Activated CD4-positive, CD25-positive, alpha-beta regulatory T cell (primary cell): ENCODE data around the gene MAEA.
"Not testable (repeated sequence)": the region's sequence is repeated elsewhere in the genome, so short reads cannot be mapped to it uniquely, and the experiment has no call there.

ENCODE experiments used
- DNase-seq, 4 experiments: peaks; one replicate each; lab custom pipeline; 2025; lab: John Stamatoyannopoulos, UW

Gene MAEA

DNA sequence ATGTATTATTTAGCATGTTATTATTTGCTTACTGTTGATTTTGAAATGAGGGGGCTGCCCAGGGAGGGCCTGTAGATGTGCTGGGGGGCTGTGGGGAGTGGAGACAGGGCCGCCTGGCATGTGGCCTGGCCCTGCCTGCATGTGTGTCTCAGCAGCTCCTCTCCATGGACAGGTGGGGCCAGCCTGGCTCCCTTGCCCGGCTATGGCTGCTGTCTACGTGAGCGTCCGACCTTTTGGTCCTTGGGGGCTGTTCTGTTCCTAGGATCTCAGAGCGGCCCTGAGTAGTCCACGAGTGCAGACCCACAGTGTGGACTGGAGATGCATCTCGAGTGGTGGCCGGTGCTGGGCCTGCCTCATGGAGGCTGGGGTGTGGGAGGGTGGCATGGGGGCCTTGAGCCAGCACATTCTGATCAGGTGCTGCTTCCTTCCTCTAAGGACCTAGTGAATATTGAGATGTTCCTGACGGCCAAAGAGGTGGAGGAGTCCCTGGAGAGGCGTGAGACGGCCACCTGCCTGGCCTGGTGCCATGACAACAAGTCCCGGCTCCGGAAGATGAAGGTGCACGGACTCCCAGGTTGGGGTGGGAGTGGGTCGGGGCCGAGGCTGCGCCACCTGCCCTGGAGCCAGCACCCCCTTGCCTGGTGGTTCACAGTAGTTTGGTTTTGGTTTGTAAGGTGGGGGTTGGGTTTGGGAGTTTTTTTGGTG is 32.4 kb downstream of the MAEA start:
- DNase-seq = no peak

DNA sequence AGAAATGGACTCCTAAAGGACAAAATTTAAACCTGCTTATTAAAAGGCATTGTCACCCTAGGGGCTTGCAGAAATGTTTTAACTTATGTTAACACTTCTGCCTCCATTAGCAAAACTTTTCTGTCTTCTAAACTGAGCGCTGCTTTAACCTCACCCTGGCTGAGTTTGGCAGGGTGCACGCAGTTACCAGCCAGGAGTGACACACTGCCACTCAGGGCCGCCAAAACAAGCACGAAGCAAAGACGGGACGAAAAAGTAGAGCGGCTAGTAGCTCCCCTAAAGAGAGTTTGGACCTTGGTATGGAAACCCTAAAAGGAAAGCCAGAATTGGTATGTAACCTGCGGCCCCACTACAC is 33.6 kb downstream of the MAEA start:
- DNase-seq = no peak

DNA sequence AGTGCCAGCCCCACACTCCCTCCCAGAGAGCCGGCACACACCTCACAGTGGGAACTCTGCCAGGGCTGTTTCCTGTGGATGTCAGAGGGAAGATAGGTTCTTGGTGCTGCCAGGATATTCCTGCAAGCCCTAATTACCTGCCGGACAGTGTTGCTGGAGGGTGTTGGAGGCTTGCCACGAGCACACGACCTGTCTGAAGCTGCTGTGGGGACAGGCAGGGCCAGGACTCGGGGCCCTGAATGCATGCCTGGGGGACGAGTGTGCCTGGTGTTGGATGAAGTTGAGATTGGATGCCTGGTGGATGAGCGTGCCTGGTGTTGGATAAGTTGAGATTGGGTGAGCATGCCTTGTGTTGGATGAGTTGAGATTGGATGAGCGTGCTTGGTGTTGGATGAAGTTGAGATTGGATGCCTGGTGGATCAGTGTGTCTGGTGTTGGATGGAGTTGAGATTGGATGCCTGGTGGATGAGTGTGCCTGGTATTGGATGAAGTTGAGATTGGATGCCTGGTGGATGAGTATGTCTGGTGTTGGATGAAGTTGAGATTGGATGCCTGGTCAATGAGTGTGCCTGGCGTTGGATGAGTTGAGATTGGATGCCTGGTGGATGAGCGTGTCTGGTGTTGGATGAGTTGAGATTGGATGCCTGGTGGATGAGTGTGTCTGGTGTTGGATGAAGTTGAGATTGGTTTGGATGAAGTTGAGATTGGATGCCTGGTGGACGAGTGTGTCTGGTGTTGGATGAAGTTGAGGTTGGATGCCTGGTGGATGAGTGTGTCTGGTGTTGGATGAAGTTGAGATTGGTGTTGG is 34.1 kb downstream of the MAEA start:
- DNase-seq = no peak

DNA sequence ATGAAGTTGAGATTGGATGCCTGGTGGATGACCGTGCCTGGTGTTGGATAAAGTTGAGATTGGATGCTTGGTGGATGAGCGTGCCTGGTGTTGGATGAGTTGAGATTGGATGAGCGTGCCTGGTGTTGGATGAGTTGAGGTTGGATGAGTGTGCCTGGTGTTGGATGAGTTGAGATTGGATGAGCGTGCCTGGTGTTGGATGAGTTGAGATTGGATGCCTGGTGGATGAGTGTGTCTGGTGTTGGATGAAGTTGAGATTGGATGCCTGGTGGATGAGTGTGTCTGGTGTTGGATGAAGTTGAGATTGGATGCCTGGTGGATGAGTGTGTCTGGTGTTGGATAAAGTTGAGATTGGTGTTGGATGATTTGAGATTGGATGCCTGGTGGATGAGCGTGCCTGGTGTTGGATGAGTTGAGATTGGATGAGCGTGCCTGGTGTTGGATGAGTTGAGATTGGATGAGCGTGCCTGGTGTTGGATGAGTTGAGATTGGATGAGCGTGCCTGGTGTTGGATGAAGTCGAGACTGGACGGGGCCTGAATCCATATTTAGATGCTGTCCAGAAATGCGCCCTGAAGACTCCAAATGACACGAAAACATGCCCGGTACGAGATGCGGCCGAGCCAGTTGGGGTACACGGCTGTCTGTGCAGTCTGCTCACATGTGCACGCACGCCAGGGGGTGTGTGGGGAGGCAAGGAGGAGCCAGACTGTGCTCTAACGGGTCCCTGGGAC is 34.9 kb downstream of the MAEA start:
- DNase-seq = not testable (repeated sequence)

DNA sequence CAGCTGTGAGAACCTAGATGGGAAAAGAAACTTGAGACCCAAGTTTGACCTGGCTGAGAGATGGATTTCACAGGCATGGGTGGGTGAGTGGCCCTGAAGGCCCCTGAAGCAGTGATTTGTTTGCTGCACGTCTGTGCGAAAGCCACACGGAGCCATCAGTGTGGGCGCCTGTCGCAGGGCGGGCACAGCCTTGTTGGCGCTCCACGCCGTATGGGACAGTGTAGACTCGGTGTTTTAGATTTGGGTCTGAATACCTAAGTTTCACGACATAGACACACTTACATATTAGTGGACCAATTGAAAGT is 35.4 kb downstream of the MAEA start:
- DNase-seq = no peak

DNA sequence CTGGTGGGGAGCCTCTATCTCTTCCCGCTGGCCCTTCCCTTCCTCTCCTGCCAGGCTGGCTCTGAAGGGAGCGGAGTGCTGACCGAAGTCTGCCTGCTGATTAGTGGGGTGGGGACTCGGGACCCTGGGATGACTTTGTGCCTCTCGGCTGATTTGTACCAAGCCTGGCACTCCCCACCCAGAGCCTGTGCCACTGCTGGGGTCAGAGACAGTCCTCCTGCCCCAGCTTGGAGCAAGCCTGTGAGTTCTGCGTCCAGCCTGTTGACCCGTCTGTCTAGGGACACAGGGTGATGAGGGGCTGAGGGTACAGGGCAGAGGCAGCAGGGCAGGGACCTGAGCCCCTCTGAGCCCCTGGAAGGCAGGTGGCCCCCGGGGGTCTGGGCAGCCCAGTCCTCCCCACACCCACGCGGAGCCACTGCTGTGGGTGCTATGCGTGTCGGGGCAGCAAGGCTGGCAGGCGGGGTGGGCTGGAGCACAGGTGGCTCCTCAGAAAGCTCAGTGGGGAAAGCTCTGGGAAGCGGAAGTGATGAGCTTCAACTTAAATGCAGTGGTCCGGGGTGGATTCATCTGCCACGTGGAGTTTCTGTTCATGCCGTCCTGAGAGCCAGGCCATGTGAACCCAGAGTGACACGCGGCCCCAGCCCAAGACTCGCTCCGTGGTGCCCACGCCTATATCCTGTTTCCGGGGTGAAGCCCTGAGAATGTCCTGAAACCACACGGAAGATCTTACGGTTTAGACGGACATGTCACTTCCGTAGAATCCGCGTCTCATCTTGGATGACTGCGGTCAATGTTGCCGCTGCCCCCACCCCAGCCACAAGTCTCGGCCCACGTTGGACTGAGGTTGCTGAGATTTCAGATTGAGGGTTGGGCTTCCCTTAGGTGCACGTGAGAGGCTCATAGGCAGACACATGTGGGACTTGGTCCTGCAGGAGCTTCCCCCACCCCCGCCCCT is 36.3 kb downstream of the MAEA start:
- DNase-seq = no peak

DNA sequence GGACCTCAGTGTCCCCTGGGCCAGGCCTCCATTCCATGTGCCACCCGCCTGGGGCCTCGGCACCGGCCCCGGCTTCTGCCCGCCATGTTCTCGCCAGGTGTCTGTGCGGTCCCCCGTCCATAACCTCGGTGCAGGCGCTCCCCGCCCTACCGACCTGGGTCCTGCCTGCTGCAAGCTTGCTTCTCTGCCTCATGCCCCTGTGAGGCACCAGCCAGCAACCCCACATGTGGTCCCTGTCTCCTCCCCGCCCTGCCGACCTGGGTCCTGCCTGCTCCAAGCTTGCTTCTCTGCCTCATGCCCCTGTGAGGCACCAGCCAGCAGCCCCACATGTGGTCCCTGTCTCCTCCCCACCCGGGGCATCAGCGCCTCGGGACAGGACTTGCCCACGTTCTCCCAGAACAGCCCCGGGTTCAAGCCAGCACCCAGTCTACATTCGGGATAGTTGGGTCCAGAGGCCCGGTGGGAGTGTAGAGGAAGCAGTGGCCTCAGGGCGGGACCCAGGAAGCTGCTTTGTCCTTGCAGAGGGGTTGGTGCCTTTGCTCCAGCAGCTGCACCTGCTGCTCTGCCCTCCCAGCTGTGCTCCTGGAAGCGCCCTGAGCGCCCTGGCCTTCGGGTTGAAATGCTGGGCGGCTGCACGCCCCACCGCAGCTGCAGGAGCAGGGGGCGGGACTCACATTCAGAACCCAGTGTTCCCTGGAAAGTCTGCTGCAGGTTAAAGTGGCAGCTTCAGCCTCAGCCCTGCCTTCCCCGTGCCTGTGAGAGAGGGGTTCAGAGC is 37.2 kb downstream of the MAEA start:
- no peak for DNase-seq

DNA sequence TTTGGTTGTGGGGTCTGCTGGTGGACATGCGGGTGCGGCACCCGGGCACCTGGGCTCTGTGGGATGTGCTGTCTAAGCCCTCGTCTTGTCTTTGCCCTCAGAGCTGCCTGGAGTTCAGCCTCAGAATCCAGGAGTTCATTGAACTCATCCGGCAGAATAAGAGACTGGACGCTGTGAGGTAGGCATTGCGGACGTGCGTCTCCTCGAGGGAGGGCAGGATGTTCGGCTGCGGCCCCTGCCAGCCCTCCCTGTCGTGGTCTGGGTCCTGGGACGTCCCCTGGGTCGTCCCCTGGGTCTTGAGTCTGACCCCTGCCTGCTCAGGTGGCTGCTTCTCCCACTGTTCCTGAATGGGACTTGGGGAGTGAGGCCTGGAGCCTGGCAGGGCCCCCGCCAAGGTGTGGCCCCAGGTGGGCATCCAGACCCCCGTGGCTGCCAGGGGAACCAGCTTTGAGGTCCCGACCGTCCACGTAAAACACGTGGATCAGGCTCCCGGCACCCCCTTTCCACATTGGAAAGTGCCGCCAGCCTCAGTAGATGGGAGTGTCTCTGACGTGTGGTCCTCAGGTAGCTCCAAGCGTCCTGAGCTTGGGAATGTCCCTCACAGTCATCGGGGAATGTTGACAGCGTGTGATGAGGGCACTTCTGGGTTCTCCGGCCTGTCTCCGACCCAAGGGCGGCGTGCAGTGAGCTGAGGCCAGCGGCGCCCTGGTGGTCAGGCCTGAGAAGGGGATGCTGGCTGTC is 38.0 kb downstream of the MAEA start:
- no peak for DNase-seq

DNA sequence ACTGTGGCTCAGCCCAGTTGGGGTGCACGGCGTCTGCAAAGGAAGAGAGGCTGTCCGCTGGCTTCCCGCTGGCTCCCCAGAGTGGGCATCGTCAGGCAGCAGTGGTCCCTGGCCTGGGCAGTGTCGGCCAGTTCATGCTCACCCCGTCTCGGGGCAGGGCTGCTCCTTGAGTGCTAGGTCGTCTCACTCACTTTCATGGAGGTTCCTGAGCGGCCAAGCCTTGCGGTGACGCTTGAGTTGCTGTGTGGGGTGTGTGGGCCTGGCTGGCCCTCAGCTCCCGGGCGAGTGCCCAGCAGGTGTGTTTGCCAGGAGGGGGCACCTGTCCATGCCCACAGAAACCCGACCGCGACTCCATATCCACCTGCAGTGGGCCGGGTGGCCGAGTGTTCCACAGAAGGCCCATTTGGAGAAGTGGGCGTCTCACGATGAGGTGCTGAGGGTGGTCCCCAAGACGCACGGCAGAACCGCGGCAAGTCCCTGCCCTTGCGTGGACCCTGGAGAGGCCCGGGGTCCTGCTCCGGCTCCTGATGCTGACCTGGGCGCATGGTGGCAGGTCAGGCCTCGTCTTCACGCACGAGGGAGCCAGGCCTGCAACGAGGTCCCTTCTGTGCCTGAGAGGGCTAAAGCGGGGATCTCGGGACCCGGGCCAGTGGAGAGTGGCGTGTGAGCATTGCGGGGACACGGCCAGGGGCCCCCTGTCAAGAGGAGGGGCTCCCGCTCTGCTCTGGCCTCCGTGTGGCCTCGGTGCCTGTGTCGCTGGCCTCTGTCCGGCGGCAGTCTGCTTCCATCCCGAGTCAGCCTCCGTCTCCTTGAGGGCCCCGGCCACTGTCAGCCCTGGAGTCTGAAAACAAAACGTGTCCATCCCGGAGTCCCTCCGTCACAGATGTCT is 38.8 kb downstream of the MAEA start:
- DNase-seq = no peak

DNA sequence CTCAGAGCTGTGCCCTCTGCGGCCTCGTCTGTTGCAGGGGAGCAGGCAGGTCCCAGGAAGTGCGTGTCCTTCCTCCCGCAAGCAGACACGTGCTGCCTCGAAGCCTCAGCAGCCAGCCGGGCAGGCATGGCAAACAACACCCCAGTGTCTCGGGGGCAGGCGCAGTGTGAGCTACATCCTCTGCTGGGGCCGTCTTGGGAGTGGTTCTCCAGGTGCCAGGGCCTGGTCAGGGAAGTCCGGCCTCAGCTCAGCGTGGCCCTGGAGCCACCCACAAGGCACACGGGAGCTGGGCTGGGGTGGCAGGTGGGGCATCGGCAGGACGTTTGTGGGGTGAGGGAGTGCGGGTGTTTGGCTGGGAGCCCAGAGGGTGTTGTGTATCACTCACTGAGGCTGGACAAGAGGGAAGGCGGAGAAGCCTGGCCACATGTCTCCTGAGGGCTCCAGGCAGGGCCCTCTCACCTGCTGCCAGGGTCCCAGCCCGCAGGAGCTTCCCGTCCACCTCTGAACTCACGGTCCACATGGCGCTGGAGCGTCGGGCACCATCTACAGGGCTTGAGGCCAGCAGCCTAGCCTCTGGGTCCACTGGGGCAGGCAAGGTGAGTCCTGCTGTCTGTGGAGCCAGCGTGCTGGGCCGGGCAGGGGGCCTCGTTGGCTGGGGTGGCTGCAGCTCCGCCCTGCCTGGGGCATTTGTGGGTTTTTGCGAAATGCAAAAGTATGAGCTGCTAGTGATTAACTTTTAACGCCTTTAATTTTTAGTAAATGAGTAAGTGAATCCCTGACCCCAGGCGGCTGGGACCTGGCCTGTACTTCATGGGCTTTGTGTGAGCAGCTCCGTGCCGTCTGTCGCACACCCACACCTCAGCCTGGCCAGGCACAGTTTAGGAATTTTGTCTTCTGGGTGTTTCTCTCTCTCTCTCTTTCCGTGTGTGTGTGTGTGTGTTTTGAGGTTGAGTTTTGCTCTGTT is 40.0 kb downstream of the MAEA start:
- no peak for DNase-seq

DNA sequence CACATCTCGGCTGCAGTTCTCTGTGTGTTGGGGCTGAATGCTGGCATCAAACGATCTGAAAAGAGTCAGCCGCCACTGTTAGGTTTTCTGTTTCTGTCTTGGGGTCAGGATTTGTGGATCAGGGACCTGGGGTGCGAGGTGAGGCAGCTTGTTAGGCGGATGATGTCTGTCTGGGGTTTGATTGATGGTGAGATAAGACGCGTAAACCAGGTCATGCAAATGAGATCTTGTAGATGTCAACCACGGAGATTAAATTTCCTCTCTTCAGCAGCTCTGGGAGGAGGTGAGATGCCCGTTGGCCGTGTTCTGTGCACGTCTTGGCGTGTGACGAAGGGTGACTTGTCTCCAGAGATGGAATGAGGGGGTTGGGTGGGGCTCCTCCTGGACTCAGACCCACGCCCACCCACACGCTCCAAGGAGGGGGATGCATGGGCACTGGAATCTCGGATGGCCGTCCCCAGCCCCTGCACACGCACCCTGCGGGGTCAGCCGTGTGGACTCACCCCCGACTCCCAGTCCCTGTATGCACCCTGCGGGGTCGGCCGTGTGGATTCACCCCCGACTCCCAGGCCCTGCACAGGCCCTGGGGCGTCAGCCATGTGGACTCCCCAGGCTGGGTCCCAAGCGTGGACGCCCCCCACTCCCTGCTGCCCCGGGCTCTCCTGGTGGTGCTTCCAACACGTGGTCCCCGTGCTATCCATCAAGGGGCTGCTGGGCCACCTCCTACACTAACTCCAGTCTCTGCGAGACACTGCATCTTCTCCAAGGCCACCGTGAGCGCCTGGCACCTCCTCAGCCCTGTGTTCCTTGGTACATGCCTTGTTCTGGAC is 41.3 kb downstream of the MAEA start:
- peak in 1 of 4 experiments; percentile 15 for DNase-seq

DNA sequence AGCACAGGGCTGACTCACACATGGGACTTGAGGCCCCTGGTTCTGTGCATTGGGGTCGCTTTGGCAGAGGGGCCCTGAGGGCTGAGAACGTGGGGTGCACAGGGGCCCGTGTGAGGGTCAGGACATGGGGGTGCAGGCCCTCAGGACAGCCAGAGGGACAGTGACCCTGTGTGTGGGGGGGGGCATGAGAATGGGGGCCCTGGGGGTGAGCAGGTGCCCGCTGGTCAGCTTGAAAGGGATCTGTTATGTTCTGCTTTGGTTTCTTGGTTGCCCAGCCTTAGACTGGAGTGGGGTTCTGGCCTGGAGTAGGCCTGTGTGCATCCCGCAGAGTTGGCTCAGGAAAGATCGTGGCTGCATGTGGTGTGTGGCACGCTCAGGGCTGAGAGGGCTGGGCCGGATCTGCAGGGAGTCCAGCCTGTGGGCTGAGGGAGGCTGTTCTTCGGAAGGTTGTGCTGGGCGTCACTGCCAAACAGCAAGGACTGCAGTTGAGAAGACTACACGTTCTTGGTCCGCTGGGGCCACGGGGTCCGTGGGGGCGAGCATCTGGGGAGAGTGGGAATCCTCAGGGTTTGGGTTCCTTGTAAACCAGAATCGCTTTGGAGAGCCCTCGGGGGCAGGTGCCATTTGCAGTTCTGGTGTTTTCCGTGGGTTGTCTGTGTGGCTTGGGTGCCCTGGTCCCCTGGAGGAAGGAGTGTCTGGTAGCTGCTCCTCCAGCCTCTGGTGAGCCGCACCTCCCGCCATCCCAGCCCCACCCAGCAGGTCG is 42.1 kb downstream of the MAEA start:
- DNase-seq = no peak

DNA sequence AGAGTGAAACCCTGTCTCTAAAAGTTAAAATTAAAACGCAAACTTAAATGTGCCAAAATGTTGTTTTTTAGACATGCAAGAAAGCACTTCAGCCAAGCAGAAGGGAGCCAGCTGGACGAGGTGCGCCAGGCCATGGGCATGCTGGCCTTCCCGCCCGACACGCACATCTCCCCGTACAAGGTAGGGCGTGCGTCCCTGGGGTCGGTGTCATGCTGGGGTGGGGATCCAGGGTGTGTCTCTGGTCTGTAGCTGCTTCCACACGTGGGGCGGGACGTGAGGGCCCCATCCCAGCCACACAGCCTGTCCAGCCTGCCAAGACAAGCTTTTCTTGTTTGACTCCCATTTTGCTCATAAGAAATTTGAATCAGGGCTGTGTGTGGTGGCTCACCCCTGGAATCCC is 43.0 kb downstream of the MAEA start:
- no peak for DNase-seq

DNA sequence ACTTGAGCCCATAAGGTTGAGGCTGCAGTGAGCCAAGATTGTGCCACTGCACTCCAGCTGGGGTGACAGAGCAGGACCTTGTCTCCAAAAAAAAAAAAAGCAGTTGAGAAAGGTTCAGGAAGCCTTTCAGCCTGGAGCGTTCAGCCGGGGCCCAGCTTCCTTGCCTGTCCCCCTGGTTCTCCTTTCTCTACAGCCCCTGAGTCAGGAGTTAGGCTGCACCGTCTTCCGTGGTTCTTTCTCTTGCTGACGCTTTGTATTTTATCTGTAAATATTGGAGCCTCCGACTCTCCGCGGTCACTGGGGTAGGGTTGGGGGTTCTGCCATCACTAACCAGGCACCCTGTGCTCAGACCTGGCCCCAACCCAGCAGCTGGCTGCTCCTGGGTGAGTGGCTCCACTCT is 43.6 kb downstream of the MAEA start:
- no peak for DNase-seq

DNA sequence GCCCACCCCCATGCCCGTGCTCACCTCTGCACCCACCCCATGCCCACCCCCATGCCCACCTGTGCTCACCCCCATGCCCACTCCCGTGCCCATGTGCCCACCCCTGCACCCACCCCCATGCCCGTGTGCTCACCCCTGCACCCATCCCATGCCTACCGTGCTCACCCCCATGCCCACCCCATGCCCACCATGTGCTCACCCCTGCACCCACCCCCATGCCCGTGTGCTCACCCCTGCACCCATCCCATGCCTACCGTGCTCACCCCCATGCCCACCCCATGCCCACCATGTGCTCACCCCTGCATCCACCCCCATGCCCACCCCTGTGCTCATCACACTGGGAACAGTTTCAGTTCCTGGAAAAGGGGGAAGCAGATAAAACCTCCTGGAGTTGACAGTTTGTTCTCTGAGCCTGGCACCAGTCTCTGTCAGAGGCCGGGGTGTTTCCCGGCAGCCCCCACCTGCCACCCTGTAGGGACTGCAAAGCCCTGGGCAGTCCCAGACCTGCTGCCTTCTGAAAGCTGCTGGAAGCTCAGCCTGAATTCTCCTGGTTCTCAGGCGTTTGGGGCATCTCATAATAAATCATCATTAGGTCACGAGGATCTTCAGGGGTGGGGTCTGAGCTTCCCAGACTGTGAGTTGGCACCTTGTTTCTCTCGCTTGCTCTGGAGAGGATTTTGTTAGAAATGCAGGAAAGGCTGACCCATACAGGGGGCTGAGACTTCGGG is 44.3 kb downstream of the MAEA start:
- DNase-seq = not testable (repeated sequence)

DNA sequence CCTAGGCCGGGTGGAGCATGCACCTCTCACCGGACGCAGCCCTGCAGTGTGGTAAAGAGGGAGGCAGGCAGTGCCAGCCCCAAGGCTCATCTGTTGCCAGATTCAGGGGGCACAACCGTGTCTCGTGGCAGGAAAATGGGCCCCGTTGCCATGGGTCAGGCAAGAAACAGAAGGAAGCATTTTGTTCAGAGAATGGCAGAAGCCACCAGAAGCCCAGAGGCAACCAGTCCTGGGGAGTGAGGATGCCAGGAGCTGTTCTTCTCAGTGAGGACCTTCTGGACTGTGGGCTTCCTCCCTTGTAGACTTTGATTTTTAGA is 44.8 kb downstream of the MAEA start:
- no peak for DNase-seq
